LHCN-M2 (cell line): ENCODE measurements around the gene DGKB. TPM values are rescaled to one million over a fixed set of nuclear protein-coding genes. Genes with fewer than 3 reads are reported as not detected.
"Not testable (repeated sequence)": the region's sequence is repeated elsewhere in the genome, so short reads cannot be mapped to it uniquely, and the experiment has no call there.

Source experiments
- DNase-seq: peaks from one replicate; pipeline ENCODE4 v3.0.0-alpha.2; 2012; ENCODE audit warnings: low read depth
- total RNA-seq: library from RNA; depleted of rRNA; stranded (reverse); fragments of >200 nt; gene quantifications from 2 replicates; pipeline ENCODE4 v1.2.3, GENCODE V29; 2014

Gene DGKB
- total RNA-seq, 1 experiment from 2014 or later: 0.06 TPM

GRCh38 chr7:14303536-14303935 is 599.0 kb downstream of the DGKB start:
- no peak for DNase-seq

GRCh38 chr7:14294637-14295036 is 607.9 kb downstream of the DGKB start:
- DNase-seq: no peak

GRCh38 chr7:14293434-14293833 is 609.1 kb downstream of the DGKB start:
- no peak for DNase-seq

GRCh38 chr7:14292737-14293136 is 609.8 kb downstream of the DGKB start:
- no peak for DNase-seq

GRCh38 chr7:14289957-14290356 is 612.6 kb downstream of the DGKB start:
- no peak for DNase-seq

- no peak for DNase-seq
These were observed 613.9 kb downstream of the DGKB start for GRCh38 chr7:14288701-14289100.

- DNase-seq: no peak
These were observed 615.2 kb downstream of the DGKB start for GRCh38 chr7:14287398-14287797.

- DNase-seq: no peak
These were observed 616.5 kb downstream of the DGKB start for GRCh38 chr7:14286036-14286435.

- not testable (repeated sequence) for DNase-seq
These were observed 623.3 kb downstream of the DGKB start for GRCh38 chr7:14279065-14279871.

- peak; percentile 86 for DNase-seq
These were observed 627.2 kb downstream of the DGKB start for GRCh38 chr7:14275356-14275755.

GRCh38 chr7:14271441-14271840 is 631.1 kb downstream of the DGKB start:
- DNase-seq: no peak

GRCh38 chr7:14270099-14270498 is 632.5 kb downstream of the DGKB start:
- no peak for DNase-seq

GRCh38 chr7:14260011-14260410 is 642.5 kb downstream of the DGKB start:
- DNase-seq: no peak

- DNase-seq: no peak
These were observed 643.7 kb downstream of the DGKB start for GRCh38 chr7:14258861-14259260.

- DNase-seq: no peak
These were observed 644.1 kb downstream of the DGKB start for GRCh38 chr7:14258441-14258840.

GRCh38 chr7:14252458-14252857 is 650.1 kb downstream of the DGKB start:
- DNase-seq: no peak

- no peak for DNase-seq
These were observed 660.4 kb downstream of the DGKB start for GRCh38 chr7:14242175-14242574.

- DNase-seq: no peak
These were observed 665.7 kb downstream of the DGKB start for GRCh38 chr7:14236834-14237233.

GRCh38 chr7:14235056-14235455 is 667.5 kb downstream of the DGKB start:
- no peak for DNase-seq

- peak; percentile 19 for DNase-seq
These were observed 668.6 kb downstream of the DGKB start for GRCh38 chr7:14233868-14234369.

- peak; percentile 50 for DNase-seq
These were observed 669.3 kb downstream of the DGKB start for GRCh38 chr7:14233076-14233867.

GRCh38 chr7:14229047-14229446 is 673.5 kb downstream of the DGKB start:
- no peak for DNase-seq

GRCh38 chr7:14228341-14228740 is 674.2 kb downstream of the DGKB start:
- DNase-seq: peak; percentile 52
